Body of pancreas (tissue), 4 donors: ENCODE data around the gene PIH1D1. TPM values are rescaled to one million over a fixed set of nuclear protein-coding genes. Genes with fewer than 3 reads are reported as not detected.

Source experiments
- ATAC-seq: fragments of 150-250 bp; one replicate; pipeline ENCODE4 v1.9.1; 2016
- DNase-seq, 4 donors: peaks; one replicate each; pipeline ENCODE4 v3.0.0-alpha.2; 2019
- H3K27ac ChIP-seq, 4 donors: fragments of 200-600 bp; sonication (generic); 1 replicate in 3 of 4; 2 replicates in 1 of 4; pipeline versions ENCODE4 v1.5.1 to v1.6.1; 2016 to 2019; ENCODE audit warnings: mild to moderate bottlenecking in 1 of 4, mixed read lengths in 1 of 4, moderate library complexity in 1 of 4
- H3K27me3 ChIP-seq, 2 donors: fragments of 200-600 bp; sonication (generic); one replicate each; pipeline ENCODE4 v1.6.0; 2016; ENCODE audit warnings: mild to moderate bottlenecking in 1 of 2
- H3K36me3 ChIP-seq, 2 donors: fragments of 200-600 bp; sonication (generic); replicated peaks in 1 of 2; 2 replicates each; pipeline ENCODE4 v1.5.1; 2016; ENCODE audit warnings: low read depth in 2 of 2; ENCODE audit not compliant: insufficient read depth in 1 of 2
- H3K4me1 ChIP-seq: fragments of 200-600 bp; sonication (generic); one replicate; pipeline ENCODE4 v1.6.0; 2016
- H3K4me3 ChIP-seq, 2 donors: fragments of 200-600 bp; sonication (generic); 1 replicate in 1 of 2; 2 replicates in 1 of 2; pipeline ENCODE4 v1.5.1; 2016 to 2019
- H3K9me3 ChIP-seq, 3 donors: fragments of 200-600 bp; sonication (generic); 1 replicate in 2 of 3; 2 replicates in 1 of 3; pipeline ENCODE4 v1.5.1; 2016
- CTCF ChIP-seq, 7 experiments: fragments of 450-650 bp in 4 of 7; fragments of 200-600 bp in 3 of 7; sonication (generic) in 3 of 7; IDR thresholded peaks; one replicate each; pipeline ENCODE4 v1.5.1; 2016 to 2019; ENCODE audit warnings: antibody characterized with exemption in 7 of 7
- POLR2A ChIP-seq, 3 donors: fragments of 450-650 bp; IDR thresholded peaks; one replicate each; pipeline ENCODE4 v1.6.1; 2016; ENCODE audit warnings: antibody characterized with exemption in 3 of 3, mild to moderate bottlenecking in 2 of 3
- WGBS, 2 donors: methylation state at CpG; one replicate each; pipeline ENCODE4 v1.1.5; 2017; 5-methylcytosine and 5-hydroxymethylcytosine counted together
- intact Hi-C: fragments of 100-400 bp; cut with DNase I; formaldehyde crosslinking; loops from one replicate; pipeline ENCODE4 v1.15.1; 2023
- total RNA-seq, 2 donors: library from RNA; depleted of rRNA; stranded (reverse); fragments of >200 nt; gene quantifications; one replicate each; pipeline ENCODE4 v1.1.0, GENCODE V29; 2016

The PIH1D1 gene
- total RNA-seq, 2 donors from 2014 or later = 57.0 to 63.3 TPM

- Histone ChIP-seq H3K4me3 (peak overlapping the region; percentile 94 to 100), H3K27ac (peak overlapping the region; percentile 68 to 94 (median 88)), H3K4me1 (peaks cover 31% of the 10 kb centered on the region), H3K36me3 (peaks cover 17 to 31% of the 10 kb centered on the region in 2 donors), H3K27me3 (no peaks in the 10 kb centered on the region), H3K9me3 (no peaks in the 10 kb centered on the region)
- 1% methylated on average over 24 to 26 of the region's 26 CpGs for WGBS, 2 donors
- intact Hi-C loops = no loop called here
- ATAC-seq (no peak), DNase-seq (no peak)
- no peak for TF ChIP-seq POLR2A (IDR thresholded peaks at IDR 0.05)
- no peak for TF ChIP-seq CTCF (IDR thresholded peaks at IDR 0.05)
Measured at GRCh38 chr19:49488046-49488862, 36.6 kb upstream of the PIH1D1 start.

GRCh38 chr19:49487277-49488045, 35.8 kb upstream of the PIH1D1 start, which contains the start of gene RPL13A:
Gene RPL13A, plus strand, starts transcription at chr19:49487608. Its CDS starts 22 bp downstream, at chr19:49487630.
- H3K4me3 ChIP-seq = peak within 1 kb of the TSS; percentile 94 to 100
- H3K4me1 ChIP-seq = peaks cover 31% of the 10 kb centered on the region
- H3K9me3 ChIP-seq = no peaks in the 10 kb centered on the region
- peaks cover 17 to 29% of the 10 kb centered on the region in 2 donors for H3K36me3 ChIP-seq
- intact Hi-C loops = no loop called here
- H3K27me3 ChIP-seq = no peaks in the 10 kb centered on the region
- DNase-seq (peak; percentile 100), ATAC-seq (peak; percentile 96)
- WGBS, 2 donors = 0% methylated on average over 16 to 57 of the region's 57 CpGs
- TF ChIP-seq POLR2A (IDR thresholded peaks at IDR 0.05) (peak; percentile 94 to 100 (median 99)), CTCF (IDR thresholded peaks at IDR 0.05) (no peak)
- H3K27ac ChIP-seq = peak within 1 kb of the TSS; percentile 68 to 94 (median 88)

GRCh38 chr19:49486710-49487276, 35.2 kb upstream of the PIH1D1 start:
- 61 to 86% methylated on average over 15 to 23 of the region's 23 CpGs for WGBS, 2 donors
- peaks cover 17 to 23% of the 10 kb centered on the region in 2 donors for H3K36me3 ChIP-seq
- H3K4me1 ChIP-seq = peaks cover 27% of the 10 kb centered on the region
- TF ChIP-seq CTCF (IDR thresholded peaks at IDR 0.05) (peak in 2 of 7 experiments; percentile 21 to 23), POLR2A (IDR thresholded peaks at IDR 0.05) (no peak)
- H3K9me3 ChIP-seq = no peaks in the 10 kb centered on the region
- intact Hi-C loops = no loop called here
- DNase-seq (no peak), ATAC-seq (no peak)
- H3K27ac ChIP-seq = peak overlapping the region; percentile 25 to 94 (median 78)
- no peaks in the 10 kb centered on the region for H3K27me3 ChIP-seq
- no peak overlapping the region for H3K4me3 ChIP-seq

- Histone ChIP-seq H3K9me3 (no peaks in the 10 kb centered on the region), H3K4me1 (peaks cover 27% of the 10 kb centered on the region), H3K36me3 (peaks cover 17 to 18% of the 10 kb centered on the region in 2 donors), H3K4me3 (no peak overlapping the region), H3K27me3 (no peaks in the 10 kb centered on the region), H3K27ac (no peak overlapping the region)
- no peak for TF ChIP-seq CTCF (IDR thresholded peaks at IDR 0.05)
- TF ChIP-seq POLR2A (IDR thresholded peaks at IDR 0.05) = no peak
- intact Hi-C loops = no loop called here
- 76 to 89% methylated on average over 7 of the region's 7 CpGs for whole genome bisulfite sequencing, 2 donors
- no peak for DNase-seq
- no peak for ATAC-seq
Measured at GRCh38 chr19:49486232-49486631, 34.6 kb upstream of the PIH1D1 start.
